22Rv1 (cell line): ENCODE measurements around the gene S1PR4.
"Not testable (repeated sequence)": the region's sequence is repeated elsewhere in the genome, so short reads cannot be mapped to it uniquely, and the experiment has no call there.

Experiments
- H3K27ac ChIP-seq: fragments of 450-650 bp; 2 replicates; pipeline ENCODE4 v1.5.1; 2017
- CTCF ChIP-seq: fragments of 450-650 bp; IDR thresholded peaks from 2 replicates; pipeline ENCODE4 v1.5.1; 2017; ENCODE audit warnings: mild to moderate bottlenecking
- ZFX ChIP-seq: fragments of 450-650 bp; IDR thresholded peaks from 2 replicates; pipeline ENCODE4 v1.6.1; 2017; ENCODE audit warnings: antibody characterized with exemption, borderline replicate concordance

Gene S1PR4

DNA sequence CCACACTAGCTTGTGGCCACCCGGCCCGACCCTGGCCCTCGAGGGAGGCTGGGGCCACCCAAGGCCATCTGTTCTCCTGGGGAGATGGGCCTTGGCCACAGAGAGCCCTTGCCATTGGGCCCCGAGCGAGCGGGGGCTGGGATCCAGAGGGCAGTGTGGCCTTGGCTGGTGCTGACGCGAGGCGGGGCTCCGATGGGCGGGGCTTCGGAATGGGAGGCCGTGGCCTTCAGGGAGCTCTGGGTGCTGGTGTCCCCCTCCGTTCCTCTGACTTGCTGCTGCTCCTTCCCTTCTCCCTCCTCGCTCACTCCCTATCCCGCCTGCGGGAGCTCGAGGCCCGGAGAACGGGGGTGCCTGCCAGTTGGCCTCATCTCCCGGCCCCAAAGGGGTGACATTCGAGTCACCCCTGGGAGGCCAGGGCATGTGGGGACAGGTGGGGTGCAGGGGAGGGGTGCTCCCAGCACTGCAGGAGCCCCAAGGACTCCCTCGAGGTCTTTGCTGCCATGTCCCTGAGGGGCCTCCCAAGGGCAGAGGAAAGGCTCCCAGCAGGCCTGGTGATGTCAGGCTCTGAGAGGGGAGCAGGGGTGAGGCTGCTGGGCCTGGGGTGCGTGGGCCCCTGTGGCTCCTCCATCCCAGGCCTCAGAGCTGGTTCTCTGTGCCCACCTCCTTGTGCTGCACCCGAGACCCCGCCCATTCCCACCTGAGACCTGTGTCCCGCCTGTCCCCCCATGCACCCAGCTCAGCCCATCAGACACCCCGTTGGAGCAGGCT, 11.3 kb downstream of the S1PR4 start:
- no peak for TF ChIP-seq ZFX
- TF ChIP-seq CTCF = no peak
- H3K27ac ChIP-seq = no peak overlapping the region

GRCh38 chr19:3190470-3190770, 11.9 kb downstream of the S1PR4 start:
- no peak overlapping the region for H3K27ac ChIP-seq

DNA sequence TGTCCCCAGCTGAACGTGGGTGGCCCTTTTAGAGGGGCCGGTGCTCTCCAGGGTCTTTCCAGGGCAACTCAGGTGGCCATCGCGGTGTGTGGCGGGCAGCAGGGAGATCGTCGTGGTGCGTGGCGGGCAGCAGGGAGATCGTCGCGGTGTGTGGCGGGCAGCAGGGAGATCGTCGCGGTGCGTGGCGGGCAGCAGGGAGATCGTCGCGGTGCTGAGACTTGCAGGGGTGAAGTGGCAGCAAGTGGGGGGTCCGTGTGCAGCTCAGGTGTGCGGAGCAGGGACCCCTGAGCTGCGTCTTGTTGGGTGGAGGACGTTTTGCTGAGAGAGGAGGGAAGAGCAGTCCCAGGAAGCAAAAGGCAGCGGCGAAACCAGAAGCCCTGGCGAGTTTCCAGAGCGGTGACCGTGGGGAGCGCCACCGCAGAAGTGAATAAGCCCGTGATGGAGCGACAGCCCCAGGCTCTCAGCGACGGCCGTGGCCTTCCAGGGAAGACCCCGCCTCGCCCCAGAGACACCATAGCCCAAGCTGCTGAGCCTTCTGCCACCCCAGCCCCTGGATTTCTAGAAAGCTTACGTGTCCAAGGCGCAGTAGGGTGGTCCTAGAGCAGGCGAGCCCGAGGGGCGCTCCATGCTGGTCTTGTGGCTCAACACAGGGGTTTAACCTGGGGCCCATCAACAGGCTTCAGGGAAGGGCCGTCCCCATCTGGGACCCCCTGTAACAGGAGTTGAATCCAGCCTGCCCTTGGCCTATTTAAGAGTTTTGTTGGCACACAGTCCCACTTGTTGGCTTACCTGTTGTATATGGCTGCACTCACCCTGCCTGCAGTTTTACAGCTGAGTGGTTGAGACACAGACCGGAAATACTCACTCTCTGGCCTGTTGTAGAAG, 12.6 kb downstream of the S1PR4 start:
- no peak overlapping the region for H3K27ac ChIP-seq
- TF ChIP-seq ZFX = no peak

More at GRCh38 chr19:3190470-3190770, 11.9 kb downstream of the S1PR4 start:
- no peak for TF ChIP-seq ZFX
- TF ChIP-seq CTCF = no peak

DNA sequence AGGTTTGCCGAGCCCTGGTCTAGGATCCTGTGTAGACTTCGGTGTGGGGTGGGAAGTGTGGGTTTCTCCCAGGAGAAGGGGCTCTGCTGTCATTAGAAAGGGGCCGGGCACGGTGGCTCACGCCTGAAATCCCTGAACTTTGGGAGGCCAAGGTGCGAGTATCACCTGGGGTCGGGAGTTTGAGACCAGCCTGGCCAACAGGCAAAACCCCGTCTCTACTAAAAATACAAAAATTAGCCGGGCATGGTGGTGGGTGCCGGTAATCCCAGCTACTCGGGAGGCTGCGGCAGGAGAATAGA, 13.2 kb downstream of the S1PR4 start:
- not testable (repeated sequence) for H3K27ac ChIP-seq

DNA sequence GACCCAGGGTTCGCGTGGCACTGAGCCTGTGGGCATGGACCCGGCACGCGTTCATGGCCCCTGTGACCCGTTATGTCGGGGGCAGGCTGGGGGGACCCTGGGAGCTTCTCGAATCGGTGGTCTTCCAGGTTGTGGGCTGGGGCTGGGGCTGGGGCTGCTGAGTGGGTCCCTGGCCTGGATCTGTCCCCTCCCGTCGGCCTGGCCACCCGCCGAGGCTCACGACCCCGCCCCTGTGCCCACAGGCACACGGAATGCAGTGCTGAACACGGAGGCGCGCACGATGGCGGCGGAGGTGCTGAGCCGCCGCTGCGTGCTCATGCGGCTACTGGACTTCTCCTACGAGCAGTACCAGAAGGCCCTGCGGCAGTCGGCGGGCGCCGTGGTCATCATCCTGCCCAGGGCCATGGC, 13.7 kb downstream of the S1PR4 start:
- H3K27ac ChIP-seq = no peak overlapping the region
- TF ChIP-seq ZFX = no peak

- H3K27ac ChIP-seq = no peak overlapping the region
- TF ChIP-seq CTCF = no peak
Observed at GRCh38 chr19:3192684-3193083, 14.1 kb downstream of the S1PR4 start.

GRCh38 chr19:3193256-3194105, 14.9 kb downstream of the S1PR4 start:
- TF ChIP-seq ZFX = no peak
- no peak for TF ChIP-seq CTCF
- no peak overlapping the region for H3K27ac ChIP-seq

DNA sequence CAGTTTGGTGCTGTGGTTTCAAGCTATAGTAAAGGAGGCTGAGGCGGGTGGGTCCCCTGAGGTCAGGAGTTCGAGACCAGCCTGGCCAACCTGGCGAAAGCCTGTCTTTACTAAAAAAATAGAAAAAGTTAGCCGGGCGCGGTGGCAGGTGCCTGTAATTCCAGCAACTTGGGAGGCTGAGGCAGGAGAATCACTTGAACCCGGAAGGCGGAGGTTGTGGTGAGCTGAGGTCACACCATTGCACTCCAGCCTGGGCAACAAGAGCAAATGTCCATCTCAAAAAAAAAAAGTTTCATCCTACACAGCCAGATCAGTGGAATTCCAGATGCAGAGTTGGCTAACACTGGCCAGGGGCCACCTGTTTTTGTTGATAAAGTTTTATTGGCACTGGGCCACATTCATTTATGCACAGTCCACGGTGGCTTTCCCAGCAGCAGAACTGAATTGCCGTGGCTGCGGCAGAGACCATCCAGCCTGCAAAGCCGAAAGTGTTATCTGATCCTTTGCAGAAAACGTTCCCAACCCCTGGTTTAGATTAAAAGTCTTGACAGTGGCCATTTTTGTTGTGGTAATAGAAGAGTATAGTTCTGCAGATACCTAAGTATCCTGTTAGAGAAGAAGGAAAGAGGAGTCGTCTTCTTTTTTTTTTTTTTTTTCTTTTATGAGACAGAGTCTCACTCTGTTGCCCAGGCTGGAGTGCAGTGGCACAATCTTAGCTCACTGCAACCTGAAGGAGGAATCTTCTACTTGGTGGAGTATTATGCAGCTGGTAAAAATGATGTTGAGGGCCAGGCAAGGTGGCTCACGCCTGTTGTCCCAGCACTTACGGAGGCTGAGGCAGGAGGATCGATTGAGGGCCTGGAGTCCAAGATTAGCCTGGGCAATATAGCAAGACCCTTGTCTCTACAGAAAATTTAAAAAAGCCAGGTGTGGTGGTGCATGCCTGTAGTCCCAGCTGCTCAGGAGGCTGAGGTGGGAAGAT, 15.8 kb downstream of the S1PR4 start:
- H3K27ac ChIP-seq = no peak overlapping the region
- no peak for TF ChIP-seq ZFX
